HepG2 (cell line): ENCODE data around the gene UTP20. TPM values are rescaled to one million over a fixed set of nuclear protein-coding genes. Genes with fewer than 3 reads are reported as not detected.

Experiments
- ATAC-seq: fragments of 200-7000 bp; cut with Tn5 transposase; 3 replicates; pipeline ENCODE4 v1.9.1; 2020; ENCODE audit warnings: mild to moderate bottlenecking, moderate library complexity
- BruUV-seq: library from RNA; stranded (reverse); fragments of 400-500 nt; replicated peaks from 2 replicates; lab custom pipeline; 2021; lab: Mats Ljungman, UMichigan
- CTCF ChIA-PET: fragments of 300-600 bp; formaldehyde crosslinking; extraction: SDS; loops from one replicate; lab custom pipeline; 2021; ENCODE audit warnings: low total read pairs, inconsistent platforms, low intra/inter-chr PET ratio; lab: Yijun Ruan, JAX
- POLR2A ChIA-PET: fragments of 350-600 bp; sonication (Branson Sonifier 250); formaldehyde crosslinking; loops from one replicate; lab custom pipeline; 2020; ENCODE audit warnings: antibody characterized with exemption, inconsistent platforms; lab: Yijun Ruan, JAX
- DNase-seq: peaks from one replicate; pipeline ENCODE4 v3.0.0-alpha.2; 2015; ENCODE audit warnings: low spot score
- FAIRE-seq: peaks from 3 replicates; lab custom pipeline; 2011; peaks lifted over from hg19 to GRCh38; lab: Jason Lieb, UNC
- H2AFZ ChIP-seq: one replicate; pipeline ENCODE4 v1.6.1; 2011; ENCODE audit warnings: low read length, inconsistent platforms
- H3K27ac ChIP-seq: fragments of 300-600 bp; 3 replicates; pipeline ENCODE4 v1.8.0; 2011; ENCODE audit warnings: mixed run types, mild to moderate bottlenecking, mixed read lengths, low read length, inconsistent platforms; ENCODE audit not compliant: insufficient read depth; ENCODE audit errors: extremely low read length
- H3K27me3 ChIP-seq, 2 experiments: fragments of 200-600 bp in 1 of 2; 2 replicates in 1 of 2; 3 replicates in 1 of 2; pipeline versions ENCODE4 v1.6.0 to v1.8.0; 2011; ENCODE audit warnings: low read length in 2 of 2, mild to moderate bottlenecking in 2 of 2, moderate library complexity in 2 of 2, inconsistent platforms in 1 of 2; ENCODE audit not compliant: insufficient read depth in 2 of 2, control insufficient read depth in 1 of 2
- H3K36me3 ChIP-seq, 2 experiments: fragments of 200-600 bp in 1 of 2; replicated peaks in 1 of 2; 2 replicates in 1 of 2; 3 replicates in 1 of 2; pipeline versions ENCODE4 v1.5.1 to v1.8.0; 2011; ENCODE audit warnings: low read length in 2 of 2, inconsistent platforms in 1 of 2; ENCODE audit not compliant: insufficient read depth in 2 of 2, control insufficient read depth in 1 of 2
- H3K4me1 ChIP-seq: 2 replicates; pipeline ENCODE4 v1.5.1; 2012; ENCODE audit warnings: low read length, inconsistent platforms; ENCODE audit not compliant: insufficient read depth
- H3K4me2 ChIP-seq: 2 replicates; pipeline ENCODE4 v1.6.0; 2011; ENCODE audit warnings: low read depth, low read length, inconsistent platforms
- H3K4me3 ChIP-seq, 3 experiments: fragments of 200-600 bp in 1 of 3; sonication (generic), shearing (Covaris generic) in 1 of 3; replicated peaks in 1 of 3; 2 replicates each; pipeline ENCODE4 v1.5.1; 2011 to 2016; ENCODE audit warnings: low read length in 3 of 3, inconsistent platforms in 2 of 3, low read depth in 2 of 3, mild to moderate bottlenecking in 2 of 3, control low read depth in 1 of 3, mixed read lengths in 1 of 3; ENCODE audit not compliant: insufficient read depth in 1 of 3
- H3K79me2 ChIP-seq: one replicate; pipeline ENCODE4 v1.6.1; 2011; ENCODE audit warnings: low read length, inconsistent platforms; ENCODE audit not compliant: insufficient read depth
- H3K9ac ChIP-seq: 2 replicates; pipeline ENCODE4 v1.6.0; 2011; ENCODE audit warnings: mild to moderate bottlenecking, low read depth, low read length, inconsistent platforms; ENCODE audit not compliant: insufficient read depth
- H3K9me3 ChIP-seq: 2 replicates; pipeline ENCODE4 v1.5.1; 2012; ENCODE audit warnings: mild to moderate bottlenecking, low read length
- H4K20me1 ChIP-seq: 2 replicates; pipeline ENCODE4 v1.6.0; 2011; ENCODE audit warnings: inconsistent platforms, mild to moderate bottlenecking, low read length, moderate library complexity; ENCODE audit not compliant: insufficient read depth
- ELF4 ChIP-seq: sonication (generic); formaldehyde crosslinking; IDR thresholded peaks from 2 replicates; pipeline ENCODE4 v1.5.0; 2020; ENCODE audit warnings: missing genetic modification reagents, mild to moderate bottlenecking, moderate library complexity, borderline replicate concordance
- MAFF ChIP-seq: IDR thresholded peaks from 2 replicates; pipeline ENCODE4 v1.6.1; 2011; ENCODE audit warnings: low read depth, low read length, improper control_type of control experiment
- MAFK ChIP-seq, 2 experiments: IDR thresholded peaks in 1 of 2; conservative IDR thresholded peaks in 1 of 2; 2 replicates each; pipeline ENCODE4 v1.6.1; 2011; ENCODE audit warnings: improper control_type of control experiment in 2 of 2, low read length in 2 of 2
- POGZ ChIP-seq: sonication (generic); formaldehyde crosslinking; IDR thresholded peaks from 2 replicates; pipeline ENCODE4 v1.4.0; 2020; ENCODE audit warnings: mild to moderate bottlenecking, missing genetic modification reagents
- RFX1 ChIP-seq: fragments of 450-650 bp; IDR thresholded peaks from 2 replicates; pipeline ENCODE4 v1.6.1; 2017
- ZNF282 ChIP-seq: fragments of 450-650 bp; IDR thresholded peaks from 2 replicates; pipeline ENCODE4 v1.6.1; 2018; ENCODE audit not compliant: partially characterized antibody
- ZNF501 ChIP-seq: sonication (generic); formaldehyde crosslinking; IDR thresholded peaks from 2 replicates; pipeline ENCODE4 v1.5.1; 2020; ENCODE audit warnings: mild to moderate bottlenecking, moderate library complexity, missing genetic modification reagents
- ZNF720 ChIP-seq: sonication (generic); formaldehyde crosslinking; IDR thresholded peaks from 2 replicates; pipeline ENCODE4 v1.4.0; 2020; ENCODE audit warnings: missing genetic modification reagents
- ZNF850 ChIP-seq: sonication (generic); formaldehyde crosslinking; conservative IDR thresholded peaks from 2 replicates; pipeline ENCODE4 v1.9.0; 2021; ENCODE audit warnings: mild to moderate bottlenecking, missing genetic modification reagents
- WGBS: methylation state at CpG from one replicate; pipeline ENCODE4 v1.1.6; 2017; ENCODE audit warnings: low lambda C conversion rate; 5-methylcytosine and 5-hydroxymethylcytosine counted together
- in situ Hi-C: cut with HindIII; loops from 2 replicates; pipeline ENCODE4 v1.10.0; 2017; ENCODE audit warnings: low pct_unique_long_range_greater_than_20kb; ENCODE audit not compliant: extremely low pct_ligation_motif_present
- intact Hi-C: fragments of 100-400 bp; cut with micrococcal nuclease; formaldehyde crosslinking; loops from one replicate; pipeline ENCODE4 v1.10.0; 2022; ENCODE audit not compliant: unreplicated experiment
- polyA plus RNA-seq, 8 experiments: library from polyadenylated mRNA; depleted of rRNA in 3 of 8; stranded (reverse) in 7 of 8; unstranded in 1 of 8; fragments of >200 nt; fragmentation: Illumina TruSeq in 4 of 8; extraction: Trizol in 4 of 8; gene quantifications; 2 replicates each; pipeline versions ENCODE4 v1.2.1 to v1.2.3, GENCODE V29; 2011 to 2016; ENCODE audit warnings: low read depth in 4 of 8, missing spikeins in 1 of 8, mixed read lengths in 1 of 8; ENCODE audit not compliant: insufficient read depth in 1 of 8
- total RNA-seq, 5 experiments: library from RNA; depleted of rRNA; stranded (reverse); fragments of >200 nt; fragmentation: Illumina TruSeq; extraction: Trizol; gene quantifications; 2 replicates each; pipeline ENCODE4 v1.2.3, GENCODE V29; 2016; ENCODE audit warnings: low read depth in 1 of 5
- TF ChIP-seq, protein P1 (sequence below): sonication (generic); formaldehyde crosslinking; IDR thresholded peaks from 2 replicates; pipeline ENCODE4 v1.4.0; 2020; ENCODE audit warnings: missing genetic modification reagents
- TF ChIP-seq, protein P2 (sequence below): sonication (generic); formaldehyde crosslinking; IDR thresholded peaks from 2 replicates; pipeline ENCODE4 v1.8.0; 2022; ENCODE audit warnings: missing genetic modification reagents, low read depth, mild to moderate bottlenecking, borderline replicate concordance
- TF ChIP-seq, protein P3 (sequence below): sonication (generic); formaldehyde crosslinking; IDR thresholded peaks from 2 replicates; pipeline ENCODE4 v1.5.0; 2020; ENCODE audit warnings: mild to moderate bottlenecking, missing genetic modification reagents
- TF ChIP-seq, protein P4 (sequence below): sonication (generic); formaldehyde crosslinking; IDR thresholded peaks from 2 replicates; pipeline ENCODE4 v1.4.0; 2020; ENCODE audit warnings: missing genetic modification reagents
- TF ChIP-seq, protein P5 (sequence below): IDR thresholded peaks from 2 replicates; pipeline ENCODE4 v1.6.1; 2016

Gene UTP20
- total and polyA plus RNA-seq, 2 of the 13 experiments (the other 11 are each of a cell fraction or from before 2014, with no cell fraction given): 9.0 to 38.5 TPM

DNA sequence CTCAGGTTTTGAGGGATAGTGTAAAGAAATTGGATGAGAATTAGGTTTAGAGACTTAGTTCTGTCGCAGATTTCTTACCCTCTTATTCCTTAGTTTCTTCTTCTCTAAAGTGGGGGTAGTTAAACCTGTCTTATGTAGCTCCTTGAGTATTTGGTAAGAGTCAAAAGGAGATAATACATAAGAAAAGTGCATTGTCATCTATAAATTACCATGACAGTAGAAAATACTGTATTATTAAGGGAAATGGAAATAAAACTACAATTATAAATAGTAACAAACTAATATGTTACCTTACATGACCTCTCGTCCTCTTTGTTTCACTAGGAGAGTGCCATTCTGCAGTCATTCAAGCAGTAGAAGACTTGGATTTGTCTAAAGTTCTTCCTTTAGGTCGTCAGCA is 49.0 kb downstream of the UTP20 start:
- no peak for ATAC-seq
- no TSS peak for BruUV-seq
- Histone ChIP-seq H3K4me3 (no peak overlapping the region), H3K4me1 (no peaks in the 10 kb centered on the region), H3K36me3 (peaks cover 5 to 65% of the 10 kb centered on the region in 2 experiments), H3K27me3 (no peaks in the 10 kb centered on the region), H3K79me2 (no peaks in the 10 kb centered on the region), H3K4me2 (no peak overlapping the region), H3K9ac (no peak overlapping the region), H4K20me1 (no peaks in the 10 kb centered on the region), H3K27ac (no peak overlapping the region), H3K9me3 (no peaks in the 10 kb centered on the region), H2AFZ (no peak overlapping the region)
- TF ChIP-seq, protein P1, sequence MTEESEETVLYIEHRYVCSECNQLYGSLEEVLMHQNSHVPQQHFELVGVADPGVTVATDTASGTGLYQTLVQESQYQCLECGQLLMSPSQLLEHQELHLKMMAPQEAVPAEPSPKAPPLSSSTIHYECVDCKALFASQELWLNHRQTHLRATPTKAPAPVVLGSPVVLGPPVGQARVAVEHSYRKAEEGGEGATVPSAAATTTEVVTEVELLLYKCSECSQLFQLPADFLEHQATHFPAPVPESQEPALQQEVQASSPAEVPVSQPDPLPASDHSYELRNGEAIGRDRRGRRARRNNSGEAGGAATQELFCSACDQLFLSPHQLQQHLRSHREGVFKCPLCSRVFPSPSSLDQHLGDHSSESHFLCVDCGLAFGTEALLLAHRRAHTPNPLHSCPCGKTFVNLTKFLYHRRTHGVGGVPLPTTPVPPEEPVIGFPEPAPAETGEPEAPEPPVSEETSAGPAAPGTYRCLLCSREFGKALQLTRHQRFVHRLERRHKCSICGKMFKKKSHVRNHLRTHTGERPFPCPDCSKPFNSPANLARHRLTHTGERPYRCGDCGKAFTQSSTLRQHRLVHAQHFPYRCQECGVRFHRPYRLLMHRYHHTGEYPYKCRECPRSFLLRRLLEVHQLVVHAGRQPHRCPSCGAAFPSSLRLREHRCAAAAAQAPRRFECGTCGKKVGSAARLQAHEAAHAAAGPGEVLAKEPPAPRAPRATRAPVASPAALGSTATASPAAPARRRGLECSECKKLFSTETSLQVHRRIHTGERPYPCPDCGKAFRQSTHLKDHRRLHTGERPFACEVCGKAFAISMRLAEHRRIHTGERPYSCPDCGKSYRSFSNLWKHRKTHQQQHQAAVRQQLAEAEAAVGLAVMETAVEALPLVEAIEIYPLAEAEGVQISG (CRISPR knock-in tag): no peak
- TF ChIP-seq ZNF501 (no peak), ZNF720 (CRISPR knock-in tag) (no peak), POGZ (CRISPR knock-in tag) (no peak), ELF4 (no peak), RFX1 (no peak), MAFF (peak; percentile 36; the same call in 1 of the 2 replicates), ZNF850 (CRISPR knock-in tag) (no peak), ZNF282 (no peak), MAFK (conservative IDR thresholded peaks at IDR 0.05 in 1 of 2, IDR thresholded peaks at IDR 0.05 in 1 of 2; ENCODE audit: low read length in 2 of 2) (peak; percentile 13 to 70; a peak in 2 of 4 replicates)
- TF ChIP-seq, protein P2, sequence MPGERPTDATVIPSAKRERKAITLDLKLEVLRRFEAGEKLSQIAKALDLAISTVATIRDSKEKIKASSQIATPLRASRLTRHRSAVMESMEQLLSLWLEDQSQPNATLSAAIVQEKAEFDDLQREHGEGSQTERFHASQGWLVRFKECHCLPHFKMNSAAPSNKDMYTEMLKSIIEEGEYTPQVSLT (CRISPR knock-in tag): no peak
- TF ChIP-seq, protein P3, sequence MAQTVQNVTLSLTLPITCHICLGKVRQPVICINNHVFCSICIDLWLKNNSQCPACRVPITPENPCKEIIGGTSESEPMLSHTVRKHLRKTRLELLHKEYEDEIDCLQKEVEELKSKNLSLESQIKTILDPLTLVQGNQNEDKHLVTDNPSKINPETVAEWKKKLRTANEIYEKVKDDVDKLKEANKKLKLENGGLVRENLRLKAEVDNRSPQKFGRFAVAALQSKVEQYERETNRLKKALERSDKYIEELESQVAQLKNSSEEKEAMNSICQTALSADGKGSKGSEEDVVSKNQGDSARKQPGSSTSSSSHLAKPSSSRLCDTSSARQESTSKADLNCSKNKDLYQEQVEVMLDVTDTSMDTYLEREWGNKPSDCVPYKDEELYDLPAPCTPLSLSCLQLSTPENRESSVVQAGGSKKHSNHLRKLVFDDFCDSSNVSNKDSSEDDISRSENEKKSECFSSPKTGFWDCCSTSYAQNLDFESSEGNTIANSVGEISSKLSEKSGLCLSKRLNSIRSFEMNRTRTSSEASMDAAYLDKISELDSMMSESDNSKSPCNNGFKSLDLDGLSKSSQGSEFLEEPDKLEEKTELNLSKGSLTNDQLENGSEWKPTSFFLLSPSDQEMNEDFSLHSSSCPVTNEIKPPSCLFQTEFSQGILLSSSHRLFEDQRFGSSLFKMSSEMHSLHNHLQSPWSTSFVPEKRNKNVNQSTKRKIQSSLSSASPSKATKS (CRISPR knock-in tag): no peak
- TF ChIP-seq, protein P4, sequence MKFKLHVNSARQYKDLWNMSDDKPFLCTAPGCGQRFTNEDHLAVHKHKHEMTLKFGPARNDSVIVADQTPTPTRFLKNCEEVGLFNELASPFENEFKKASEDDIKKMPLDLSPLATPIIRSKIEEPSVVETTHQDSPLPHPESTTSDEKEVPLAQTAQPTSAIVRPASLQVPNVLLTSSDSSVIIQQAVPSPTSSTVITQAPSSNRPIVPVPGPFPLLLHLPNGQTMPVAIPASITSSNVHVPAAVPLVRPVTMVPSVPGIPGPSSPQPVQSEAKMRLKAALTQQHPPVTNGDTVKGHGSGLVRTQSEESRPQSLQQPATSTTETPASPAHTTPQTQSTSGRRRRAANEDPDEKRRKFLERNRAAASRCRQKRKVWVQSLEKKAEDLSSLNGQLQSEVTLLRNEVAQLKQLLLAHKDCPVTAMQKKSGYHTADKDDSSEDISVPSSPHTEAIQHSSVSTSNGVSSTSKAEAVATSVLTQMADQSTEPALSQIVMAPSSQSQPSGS (CRISPR knock-in tag): no peak
- TF ChIP-seq, protein P5, sequence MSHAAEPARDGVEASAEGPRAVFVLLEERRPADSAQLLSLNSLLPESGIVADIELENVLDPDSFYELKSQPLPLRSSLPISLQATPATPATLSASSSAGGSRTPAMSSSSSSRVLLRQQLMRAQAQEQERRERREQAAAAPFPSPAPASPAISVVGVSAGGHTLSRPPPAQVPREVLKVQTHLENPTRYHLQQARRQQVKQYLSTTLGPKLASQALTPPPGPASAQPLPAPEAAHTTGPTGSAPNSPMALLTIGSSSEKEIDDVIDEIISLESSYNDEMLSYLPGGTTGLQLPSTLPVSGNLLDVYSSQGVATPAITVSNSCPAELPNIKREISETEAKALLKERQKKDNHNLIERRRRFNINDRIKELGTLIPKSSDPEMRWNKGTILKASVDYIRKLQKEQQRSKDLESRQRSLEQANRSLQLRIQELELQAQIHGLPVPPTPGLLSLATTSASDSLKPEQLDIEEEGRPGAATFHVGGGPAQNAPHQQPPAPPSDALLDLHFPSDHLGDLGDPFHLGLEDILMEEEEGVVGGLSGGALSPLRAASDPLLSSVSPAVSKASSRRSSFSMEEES: no peak
- no peak for DNase-seq
- FAIRE-seq: no peak
- 96% methylated on average over 3 of the region's 3 CpGs for WGBS
- intact Hi-C loops (no loop called here), in situ Hi-C loops (loop anchor here (10.0 kb wide), 1 partner anchor 504 kb away; no protein-coding TSS in a partner anchor)
- ChIA-PET POLR2A (no interaction called here), CTCF (no interaction called here)
